GM10847 (cell line): Measurements from ENCODE around the gene TRNP1.

ENCODE experiments used
- POLR2A ChIP-seq: IDR thresholded peaks from 2 replicates; pipeline ENCODE4 v1.6.1; 2011; ENCODE audit not compliant: insufficient read length; ENCODE audit errors: extremely low read depth

TRNP1 gene

GRCh38 chr1:26961826-26962225 is 31.7 kb upstream of the TRNP1 start:
- TF ChIP-seq POLR2A: no peak

- TF ChIP-seq POLR2A: no peak
These were observed 28.3 kb upstream of the TRNP1 start for GRCh38 chr1:26965213-26965612.

- no peak for TF ChIP-seq POLR2A
These were observed 27.9 kb upstream of the TRNP1 start for GRCh38 chr1:26965628-26966027.

- no peak for TF ChIP-seq POLR2A
These were observed 22.7 kb upstream of the TRNP1 start for GRCh38 chr1:26970810-26971209.

- no peak for TF ChIP-seq POLR2A
These were observed 21.9 kb upstream of the TRNP1 start for GRCh38 chr1:26971590-26971989.

- no peak for TF ChIP-seq POLR2A
These were observed 21.1 kb upstream of the TRNP1 start for GRCh38 chr1:26972390-26972789.

GRCh38 chr1:26972821-26973220 is 20.7 kb upstream of the TRNP1 start:
- no peak for TF ChIP-seq POLR2A

- TF ChIP-seq POLR2A: no peak
These were observed 16.6 kb upstream of the TRNP1 start for GRCh38 chr1:26976621-26977510.

- TF ChIP-seq POLR2A: no peak
These were observed 14.6 kb upstream of the TRNP1 start for GRCh38 chr1:26978901-26979300.

GRCh38 chr1:26981146-26981846 is 12.2 kb upstream of the TRNP1 start:
- no peak for TF ChIP-seq POLR2A

- TF ChIP-seq POLR2A: no peak
These were observed 9.6 kb upstream of the TRNP1 start for GRCh38 chr1:26983863-26984262.

- TF ChIP-seq POLR2A: no peak
These were observed 9.2 kb upstream of the TRNP1 start for GRCh38 chr1:26984291-26984690.

GRCh38 chr1:26986658-26987057 is 6.8 kb upstream of the TRNP1 start:
- TF ChIP-seq POLR2A: no peak

GRCh38 chr1:26991310-26992116 is 2.0 kb upstream of the TRNP1 start:
- TF ChIP-seq POLR2A: no peak

- TF ChIP-seq POLR2A: no peak
These were observed 711 bp downstream of the TRNP1 start for GRCh38 chr1:26994020-26994786.
